Measurements from ENCODE around the gene SGIP1.

DNA sequence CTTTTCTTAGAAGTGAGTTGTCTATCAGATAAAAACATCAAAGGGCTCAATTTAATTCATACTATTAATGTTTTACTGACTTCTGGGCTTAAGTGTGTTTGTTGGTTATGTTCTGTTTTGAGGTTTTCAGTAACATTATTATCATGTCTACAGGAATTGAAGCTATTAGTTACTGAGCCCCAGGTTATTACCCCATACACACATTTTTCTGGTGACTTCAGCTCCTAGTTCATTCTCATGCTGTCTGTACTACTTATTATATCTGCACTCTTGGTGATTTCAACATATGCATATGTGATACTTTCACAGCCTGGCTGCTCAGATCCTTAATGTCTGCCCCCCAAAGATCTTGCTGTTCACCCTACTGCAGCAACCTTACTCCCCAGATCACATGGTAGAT is 27.0 kb upstream of the SGIP1 start:
- TF ChIP-seq, protein P1, sequence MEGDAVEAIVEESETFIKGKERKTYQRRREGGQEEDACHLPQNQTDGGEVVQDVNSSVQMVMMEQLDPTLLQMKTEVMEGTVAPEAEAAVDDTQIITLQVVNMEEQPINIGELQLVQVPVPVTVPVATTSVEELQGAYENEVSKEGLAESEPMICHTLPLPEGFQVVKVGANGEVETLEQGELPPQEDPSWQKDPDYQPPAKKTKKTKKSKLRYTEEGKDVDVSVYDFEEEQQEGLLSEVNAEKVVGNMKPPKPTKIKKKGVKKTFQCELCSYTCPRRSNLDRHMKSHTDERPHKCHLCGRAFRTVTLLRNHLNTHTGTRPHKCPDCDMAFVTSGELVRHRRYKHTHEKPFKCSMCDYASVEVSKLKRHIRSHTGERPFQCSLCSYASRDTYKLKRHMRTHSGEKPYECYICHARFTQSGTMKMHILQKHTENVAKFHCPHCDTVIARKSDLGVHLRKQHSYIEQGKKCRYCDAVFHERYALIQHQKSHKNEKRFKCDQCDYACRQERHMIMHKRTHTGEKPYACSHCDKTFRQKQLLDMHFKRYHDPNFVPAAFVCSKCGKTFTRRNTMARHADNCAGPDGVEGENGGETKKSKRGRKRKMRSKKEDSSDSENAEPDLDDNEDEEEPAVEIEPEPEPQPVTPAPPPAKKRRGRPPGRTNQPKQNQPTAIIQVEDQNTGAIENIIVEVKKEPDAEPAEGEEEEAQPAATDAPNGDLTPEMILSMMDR (IDR thresholded peaks at IDR 0.05): no peak
- no peak for TF ChIP-seq EP300 (IDR thresholded peaks at IDR 0.05)

Data from sigmoid colon (tissue), 4 donors.